Activated B cell treated with CpG ODN at 0.5 μM for 24 hours (primary cell): ENCODE results near the gene ALPI. TPM values are rescaled to one million over a fixed set of nuclear protein-coding genes. Genes with fewer than 3 reads are reported as not detected.

Experiments
- ATAC-seq: fragments of 200-7000 bp; cut with Tn5 transposase; one replicate; pipeline ENCODE4 v1.10.0; 2021; ENCODE audit warnings: low read depth, mild to moderate bottlenecking, moderate library complexity
- CTCF ChIA-PET: fragments of 350-600 bp; sonication (Branson Sonifier 250); formaldehyde crosslinking; loops from one replicate; lab custom pipeline; 2021; ENCODE audit warnings: antibody characterized with exemption; lab: Charles Lee
- POLR2A ChIA-PET: fragments of 350-600 bp; sonication (Branson Sonifier 250); formaldehyde crosslinking; loops from one replicate; lab custom pipeline; 2021; ENCODE audit warnings: antibody characterized with exemption; lab: Charles Lee
- DNase-seq: peaks from one replicate; pipeline ENCODE4 v3.0.0; 2022
- H3K27ac Mint-ChIP-seq: one replicate; pipeline ENCODE4 v1.8.0; 2020; ENCODE audit warnings: mixed read lengths
- H3K27me3 Mint-ChIP-seq: one replicate; pipeline ENCODE4 v1.8.0; 2021; ENCODE audit warnings: mixed read lengths
- H3K36me3 Mint-ChIP-seq: one replicate; pipeline ENCODE4 v1.8.0; 2021; ENCODE audit warnings: low read depth, mixed read lengths
- H3K4me1 Mint-ChIP-seq: one replicate; pipeline ENCODE4 v1.8.0; 2021; ENCODE audit warnings: mixed read lengths
- H3K4me3 Mint-ChIP-seq: one replicate; pipeline ENCODE4 v1.8.0; 2020; ENCODE audit warnings: mild to moderate bottlenecking, mixed read lengths
- H3K9me3 Mint-ChIP-seq: one replicate; pipeline ENCODE4 v1.8.0; 2020; ENCODE audit warnings: mixed read lengths
- CTCF ChIP-seq: fragments of 200-600 bp; IDR thresholded peaks from one replicate; pipeline ENCODE4 v1.8.0; 2022; ENCODE audit warnings: antibody characterized with exemption, mild to moderate bottlenecking
- intact Hi-C: fragments of 100-400 bp; cut with micrococcal nuclease; formaldehyde crosslinking; loops from one replicate; pipeline ENCODE4 v1.15.1; 2024
- total RNA-seq: library from RNA; stranded (reverse); gene quantifications from 2 replicates; pipeline ENCODE4 v1.2.3, GENCODE V29; 2022

Gene ALPI
- total RNA-seq, 1 donor from 2014 or later, result not detected

DNA sequence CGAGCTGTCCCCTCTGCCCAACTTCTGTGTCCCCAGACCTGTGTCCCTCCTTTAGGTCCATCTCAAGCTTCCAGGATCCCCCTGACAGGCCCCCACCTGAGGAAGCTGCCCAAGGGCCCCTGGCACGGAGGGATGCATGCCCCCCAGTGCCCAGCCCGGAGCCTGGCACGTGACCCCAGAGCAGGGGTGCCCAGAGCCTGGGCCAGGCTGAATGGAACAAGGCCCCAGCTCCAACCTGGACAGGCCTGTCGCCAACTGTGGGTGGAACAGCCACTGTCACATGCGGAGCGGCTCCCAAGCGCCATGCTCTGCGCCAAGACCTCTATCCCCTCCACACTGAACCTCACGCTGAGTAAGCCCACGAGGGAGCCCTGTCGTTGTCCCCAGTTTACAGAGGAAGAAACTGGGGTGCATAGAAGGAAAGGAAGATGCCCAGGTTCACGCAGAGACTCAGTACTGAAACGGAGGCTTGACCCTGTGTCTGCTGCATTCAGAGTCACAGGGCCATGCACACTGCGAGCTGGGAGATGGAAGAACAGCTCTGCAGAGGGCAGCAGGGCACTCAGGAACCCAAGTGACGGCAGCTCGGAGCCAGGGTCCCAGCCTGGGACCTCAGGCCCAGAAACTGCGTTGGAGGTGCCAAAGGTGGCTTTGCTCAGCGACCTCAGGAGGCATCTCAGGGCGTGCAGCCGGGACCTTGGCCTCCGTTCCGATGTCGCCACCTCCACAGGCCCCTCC, 37.2 kb downstream of the ALPI start:
- no peak for DNase-seq
- CTCF ChIA-PET, result no interaction called here
- Mint-ChIP-seq H3K4me1 (peaks cover 3% of the 10 kb centered on the region), H3K27me3 (peaks cover 27% of the 10 kb centered on the region), H3K27ac (no peak overlapping the region), H3K36me3 (no peaks in the 10 kb centered on the region), H3K4me3 (no peak overlapping the region), H3K9me3 (no peaks in the 10 kb centered on the region)
- POLR2A ChIA-PET, result no interaction called here
- intact Hi-C loops, result no loop called here
- no peak for ATAC-seq
- no peak for TF ChIP-seq CTCF

GRCh38 chr2:232493701-232494474, 37.9 kb downstream of the ALPI start:
- H3K27me3 Mint-ChIP-seq, result peaks cover 22% of the 10 kb centered on the region
- intact Hi-C loops, result no loop called here
- DNase-seq, result no peak
- no peaks in the 10 kb centered on the region for H3K4me1 Mint-ChIP-seq
- H3K9me3 Mint-ChIP-seq, result no peaks in the 10 kb centered on the region
- TF ChIP-seq CTCF, result no peak
- H3K27ac Mint-ChIP-seq, result no peak overlapping the region
- ChIA-PET POLR2A (no interaction called here), CTCF (no interaction called here)
- no peaks in the 10 kb centered on the region for H3K36me3 Mint-ChIP-seq
- no peak for ATAC-seq
- no peak overlapping the region for H3K4me3 Mint-ChIP-seq

- H3K27me3 Mint-ChIP-seq, result peaks cover 17% of the 10 kb centered on the region
- ATAC-seq (no peak), DNase-seq (no peak)
- ChIA-PET POLR2A (no interaction called here), CTCF (no interaction called here)
- no peak overlapping the region for H3K27ac Mint-ChIP-seq
- H3K36me3 Mint-ChIP-seq, result no peaks in the 10 kb centered on the region
- intact Hi-C loops, result no loop called here
- H3K4me3 Mint-ChIP-seq, result no peak overlapping the region
- no peak for TF ChIP-seq CTCF
- H3K4me1 Mint-ChIP-seq, result no peaks in the 10 kb centered on the region
- H3K9me3 Mint-ChIP-seq, result no peaks in the 10 kb centered on the region
Measured at GRCh38 chr2:232494542-232494941, 38.6 kb downstream of the ALPI start.

GRCh38 chr2:232495292-232495691, 39.3 kb downstream of the ALPI start:
- no peaks in the 10 kb centered on the region for H3K9me3 Mint-ChIP-seq
- no peaks in the 10 kb centered on the region for H3K4me1 Mint-ChIP-seq
- no peak for TF ChIP-seq CTCF
- DNase-seq, result no peak
- H3K27me3 Mint-ChIP-seq, result peaks cover 12% of the 10 kb centered on the region
- no peak overlapping the region for H3K27ac Mint-ChIP-seq
- no peak overlapping the region for H3K4me3 Mint-ChIP-seq
- no peak for ATAC-seq
- POLR2A ChIA-PET, result no interaction called here
- intact Hi-C loops, result no loop called here
- H3K36me3 Mint-ChIP-seq, result no peaks in the 10 kb centered on the region
- CTCF ChIA-PET, result no interaction called here

- Mint-ChIP-seq H3K36me3 (no peaks in the 10 kb centered on the region), H3K4me3 (no peak overlapping the region), H3K27ac (no peak overlapping the region), H3K4me1 (no peaks in the 10 kb centered on the region), H3K27me3 (peaks cover 19% of the 10 kb centered on the region), H3K9me3 (no peaks in the 10 kb centered on the region)
- no peak for TF ChIP-seq CTCF
- ChIA-PET POLR2A (no interaction called here), CTCF (no interaction called here)
- ATAC-seq (no peak), DNase-seq (no peak)
- intact Hi-C loops, result no loop called here
Measured at GRCh38 chr2:232496501-232497270, 40.7 kb downstream of the ALPI start.
